PC-9 (cell line): ENCODE data around the gene SERPINE1. TPM values are rescaled to one million over a fixed set of nuclear protein-coding genes. Genes with fewer than 3 reads are reported as not detected.

ENCODE experiments used
- BruUV-seq: library from RNA; stranded (reverse); fragments of 400-500 nt; replicated peaks from 2 replicates; lab custom pipeline; 2021; lab: Mats Ljungman, UMichigan
- CTCF ChIA-PET: fragments of 300-600 bp; sonication (Branson Sonifier 250); formaldehyde crosslinking; loops from one replicate; lab custom pipeline; 2022; ENCODE audit warnings: antibody characterized with exemption; lab: Charles Lee
- POLR2A ChIA-PET: fragments of 300-600 bp; sonication (Branson Sonifier 250); formaldehyde crosslinking; loops from one replicate; lab custom pipeline; 2022; ENCODE audit warnings: antibody characterized with exemption; ENCODE audit not compliant: unreplicated experiment; lab: Charles Lee
- DNase-seq, 2 experiments: peaks; one replicate each; pipeline versions ENCODE4 v3.0.0 to v3.0.0-alpha.2; 2015 to 2022; ENCODE audit warnings: mixed read lengths in 1 of 2
- H2AFZ ChIP-seq: fragments of 200-600 bp; sonication (generic); 2 replicates; pipeline ENCODE4 v1.8.1; 2017; ENCODE audit warnings: antibody characterized with exemption
- H3F3A ChIP-seq: fragments of 200-600 bp; sonication (generic); 2 replicates; pipeline ENCODE4 v1.8.1; 2017; ENCODE audit warnings: antibody characterized with exemption, mild to moderate bottlenecking, low read depth; ENCODE audit not compliant: insufficient read depth
- H3K27ac ChIP-seq: fragments of 200-600 bp; sonication (generic); 2 replicates; pipeline ENCODE4 v1.6.1; 2016; ENCODE audit warnings: mixed run types
- H3K27me3 ChIP-seq: fragments of 200-600 bp; sonication (generic); 2 replicates; pipeline ENCODE4 v1.6.1; 2016; ENCODE audit warnings: low read depth, mixed run types; ENCODE audit not compliant: insufficient read depth
- H3K36me3 ChIP-seq: fragments of 200-600 bp; sonication (generic); 2 replicates; pipeline ENCODE4 v1.6.1; 2016; ENCODE audit warnings: low read depth, mixed run types
- H3K4me1 ChIP-seq: fragments of 200-600 bp; sonication (generic); replicated peaks from 2 replicates; pipeline ENCODE4 v1.6.1; 2016; ENCODE audit warnings: mixed run types; ENCODE audit not compliant: insufficient read depth
- H3K4me2 ChIP-seq: fragments of 200-600 bp; sonication (generic); 2 replicates; pipeline ENCODE4 v1.6.1; 2017; ENCODE audit warnings: mixed run types
- H3K4me3 ChIP-seq: fragments of 200-600 bp; sonication (generic); 2 replicates; pipeline ENCODE4 v1.6.1; 2016; ENCODE audit warnings: mixed run types
- H3K79me2 ChIP-seq: fragments of 200-600 bp; sonication (generic); 2 replicates; pipeline ENCODE4 v1.6.1; 2017; ENCODE audit warnings: low read depth, mixed run types
- H3K9me2 ChIP-seq: fragments of 200-600 bp; sonication (generic); 2 replicates; pipeline ENCODE4 v1.8.1; 2017; ENCODE audit warnings: mild to moderate bottlenecking; ENCODE audit not compliant: insufficient read depth
- H3K9me3 ChIP-seq: fragments of 200-600 bp; sonication (generic); 2 replicates; pipeline ENCODE4 v1.8.1; 2016; ENCODE audit warnings: low read depth; ENCODE audit not compliant: insufficient read depth
- H4K20me1 ChIP-seq: fragments of 200-600 bp; sonication (generic); 2 replicates; pipeline ENCODE4 v1.8.1; 2017; ENCODE audit not compliant: insufficient read depth
- EZH2 ChIP-seq: fragments of 200-600 bp; sonication (generic); IDR thresholded peaks from 2 replicates; pipeline ENCODE4 v1.8.0; 2017; ENCODE audit warnings: antibody characterized with exemption, low read depth
- intact Hi-C: fragments of 100-400 bp; cut with micrococcal nuclease; formaldehyde crosslinking; loops from one replicate; pipeline ENCODE4 v1.10.0; 2022; ENCODE audit not compliant: unreplicated experiment
- total RNA-seq: library from RNA; stranded (reverse); gene quantifications from 2 replicates; pipeline ENCODE4 v1.2.3, GENCODE V29; 2021
- TF ChIP-seq, protein P1 (sequence below): fragments of 200-600 bp; sonication (generic); conservative IDR thresholded peaks from 2 replicates; pipeline ENCODE4 v1.6.1; 2017; ENCODE audit warnings: mixed run types, antibody characterized with exemption, mild to moderate bottlenecking, moderate library complexity

The SERPINE1 gene
- total RNA-seq, 1 experiment from 2014 or later, result 36.2 TPM

GRCh38 chr7:101180130-101180755, 53.3 kb downstream of the SERPINE1 start, which contains the start of gene NAT16:
Gene NAT16, minus strand, starts transcription at chr7:101180293. Its CDS starts 5,486 bp downstream, at chr7:101174807.
- Histone ChIP-seq H3K27ac (no peak within 1 kb of the TSS), H3K79me2 (no peaks in the 10 kb centered on the region), H3K4me3 (no peak within 1 kb of the TSS), H3K9me3 (no peaks in the 10 kb centered on the region), H3F3A (no peaks in the 10 kb centered on the region), H3K9me2 (no peaks in the 10 kb centered on the region), H3K36me3 (no peaks in the 10 kb centered on the region), H3K4me2 (no peak within 1 kb of the TSS), H3K4me1 (no peaks in the 10 kb centered on the region), H2AFZ (no peak within 1 kb of the TSS), H3K27me3 (peaks cover 32% of the 10 kb centered on the region), H4K20me1 (no peaks in the 10 kb centered on the region)
- no peak for DNase-seq
- BruUV-seq, result no TSS peak
- TF ChIP-seq EZH2, result no peak
- TF ChIP-seq, protein P1, sequence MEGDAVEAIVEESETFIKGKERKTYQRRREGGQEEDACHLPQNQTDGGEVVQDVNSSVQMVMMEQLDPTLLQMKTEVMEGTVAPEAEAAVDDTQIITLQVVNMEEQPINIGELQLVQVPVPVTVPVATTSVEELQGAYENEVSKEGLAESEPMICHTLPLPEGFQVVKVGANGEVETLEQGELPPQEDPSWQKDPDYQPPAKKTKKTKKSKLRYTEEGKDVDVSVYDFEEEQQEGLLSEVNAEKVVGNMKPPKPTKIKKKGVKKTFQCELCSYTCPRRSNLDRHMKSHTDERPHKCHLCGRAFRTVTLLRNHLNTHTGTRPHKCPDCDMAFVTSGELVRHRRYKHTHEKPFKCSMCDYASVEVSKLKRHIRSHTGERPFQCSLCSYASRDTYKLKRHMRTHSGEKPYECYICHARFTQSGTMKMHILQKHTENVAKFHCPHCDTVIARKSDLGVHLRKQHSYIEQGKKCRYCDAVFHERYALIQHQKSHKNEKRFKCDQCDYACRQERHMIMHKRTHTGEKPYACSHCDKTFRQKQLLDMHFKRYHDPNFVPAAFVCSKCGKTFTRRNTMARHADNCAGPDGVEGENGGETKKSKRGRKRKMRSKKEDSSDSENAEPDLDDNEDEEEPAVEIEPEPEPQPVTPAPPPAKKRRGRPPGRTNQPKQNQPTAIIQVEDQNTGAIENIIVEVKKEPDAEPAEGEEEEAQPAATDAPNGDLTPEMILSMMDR, result no peak
- intact Hi-C loops, result no loop called here
- ChIA-PET CTCF (no interaction called here), POLR2A (no interaction called here)

- Histone ChIP-seq H3K4me1 (no peaks in the 10 kb centered on the region), H3K4me3 (no peak overlapping the region), H3K9me3 (no peaks in the 10 kb centered on the region), H4K20me1 (no peaks in the 10 kb centered on the region), H3K4me2 (no peak overlapping the region), H3K36me3 (no peaks in the 10 kb centered on the region), H3K27ac (no peak overlapping the region), H3K9me2 (no peaks in the 10 kb centered on the region), H2AFZ (no peak overlapping the region), H3K27me3 (no peaks in the 10 kb centered on the region), H3K79me2 (no peaks in the 10 kb centered on the region), H3F3A (no peaks in the 10 kb centered on the region)
- no TSS peak for BruUV-seq
- ChIA-PET CTCF (no interaction called here), POLR2A (no interaction called here)
- intact Hi-C loops, result no loop called here
- DNase-seq, result no peak
- TF ChIP-seq, protein P1, result no peak
- TF ChIP-seq EZH2, result no peak
Observed at GRCh38 chr7:101185258-101185839, 58.4 kb downstream of the SERPINE1 start.

- no peaks in the 10 kb centered on the region for H3F3A ChIP-seq
- no peaks in the 10 kb centered on the region for H3K36me3 ChIP-seq
- H3K4me1 ChIP-seq, result no peaks in the 10 kb centered on the region
- no peaks in the 10 kb centered on the region for H3K9me2 ChIP-seq
- no peaks in the 10 kb centered on the region for H3K9me3 ChIP-seq
- H2AFZ ChIP-seq, result no peak overlapping the region
- no peaks in the 10 kb centered on the region for H3K79me2 ChIP-seq
- H3K4me2 ChIP-seq, result no peak overlapping the region
- intact Hi-C loops, result no loop called here
- ChIA-PET CTCF (interaction anchor here (0.6 kb wide), 1 partner anchor 87 kb away, joined by 3 read pairs; no protein-coding TSS in a partner anchor), POLR2A (interaction anchor here (0.6 kb wide), 1 partner anchor 101 kb away, joined by 8 read pairs; the partner anchor contains the start of gene TRIM56)
- no peak overlapping the region for H3K4me3 ChIP-seq
- no peak overlapping the region for H3K27ac ChIP-seq
- no peaks in the 10 kb centered on the region for H3K27me3 ChIP-seq
- DNase-seq, result no peak
- BruUV-seq, result no TSS peak
- H4K20me1 ChIP-seq, result no peaks in the 10 kb centered on the region
- TF ChIP-seq, protein P1, result no peak
- no peak for TF ChIP-seq EZH2
Observed at GRCh38 chr7:101186194-101186593, 59.3 kb downstream of the SERPINE1 start.
